ENCODE data around the gene RTN4RL1. TPM values are rescaled to one million over a fixed set of nuclear protein-coding genes. Genes with fewer than 3 reads are reported as not detected.

Gene RTN4RL1
- total RNA-seq, 1 donor = 0.43 TPM

GRCh38 chr17:1905190-1905913, 119.8 kb downstream of the RTN4RL1 start:
- no peak overlapping the region for H3K4me3 ChIP-seq (ENCODE audit: low read depth, low read length)
- no peak for TF ChIP-seq CTCF (IDR thresholded peaks at IDR 0.05; ENCODE audit: insufficient read depth, low read depth, low read length)
- no peak for DNase-seq (ENCODE audit: low read depth)

GRCh38 chr17:1904273-1905182, 120.6 kb downstream of the RTN4RL1 start:
- TF ChIP-seq CTCF (IDR thresholded peaks at IDR 0.05; ENCODE audit: insufficient read depth, low read depth, low read length) = no peak
- no peak for DNase-seq (ENCODE audit: low read depth)
- H3K4me3 ChIP-seq (ENCODE audit: low read depth, low read length) = no peak overlapping the region

GRCh38 chr17:1899403-1900000, 125.6 kb downstream of the RTN4RL1 start:
- DNase-seq (ENCODE audit: low read depth) = no peak
- no peak overlapping the region for H3K4me3 ChIP-seq (ENCODE audit: low read depth, low read length)
- peak; percentile 31 for TF ChIP-seq CTCF (IDR thresholded peaks at IDR 0.05; ENCODE audit: insufficient read depth, low read depth, low read length)

GRCh38 chr17:1898872-1899271, 126.3 kb downstream of the RTN4RL1 start:
- DNase-seq (ENCODE audit: low read depth) = no peak
- no peak for TF ChIP-seq CTCF (IDR thresholded peaks at IDR 0.05; ENCODE audit: insufficient read depth, low read depth, low read length)
- H3K4me3 ChIP-seq (ENCODE audit: low read depth, low read length) = no peak overlapping the region

GRCh38 chr17:1898332-1898731, 126.8 kb downstream of the RTN4RL1 start:
- no peak for DNase-seq (ENCODE audit: low read depth)
- no peak overlapping the region for H3K4me3 ChIP-seq (ENCODE audit: low read depth, low read length)
- no peak for TF ChIP-seq CTCF (IDR thresholded peaks at IDR 0.05; ENCODE audit: insufficient read depth, low read depth, low read length)

GRCh38 chr17:1897105-1897656, 128.0 kb downstream of the RTN4RL1 start:
- no peak for DNase-seq (ENCODE audit: low read depth)
- no peak overlapping the region for H3K4me3 ChIP-seq (ENCODE audit: low read depth, low read length)
- TF ChIP-seq CTCF (IDR thresholded peaks at IDR 0.05; ENCODE audit: insufficient read depth, low read depth, low read length) = no peak
